HG02678 (cell line): ENCODE measurements around the gene WBP4.
"Not testable (repeated sequence)": the region's sequence is repeated elsewhere in the genome, so short reads cannot be mapped to it uniquely, and the experiment has no call there.

Experiments used
- ATAC-seq: cut with Tn5 transposase; IDR thresholded peaks from one replicate; pipeline ENCODE4 v1.9.1; 2021; ENCODE audit warnings: mild to moderate bottlenecking, moderate library complexity; ENCODE audit not compliant: unreplicated experiment

Gene WBP4

GRCh38 chr13:41075485-41075884, 14.2 kb downstream of the WBP4 start:
- no peak for ATAC-seq

- ATAC-seq: no peak
Measured at GRCh38 chr13:41077475-41077874, 16.2 kb downstream of the WBP4 start.

GRCh38 chr13:41079725-41080124, 18.4 kb downstream of the WBP4 start:
- no peak for ATAC-seq

GRCh38 chr13:41085961-41086585, 24.8 kb downstream of the WBP4 start:
- no peak for ATAC-seq

DNA sequence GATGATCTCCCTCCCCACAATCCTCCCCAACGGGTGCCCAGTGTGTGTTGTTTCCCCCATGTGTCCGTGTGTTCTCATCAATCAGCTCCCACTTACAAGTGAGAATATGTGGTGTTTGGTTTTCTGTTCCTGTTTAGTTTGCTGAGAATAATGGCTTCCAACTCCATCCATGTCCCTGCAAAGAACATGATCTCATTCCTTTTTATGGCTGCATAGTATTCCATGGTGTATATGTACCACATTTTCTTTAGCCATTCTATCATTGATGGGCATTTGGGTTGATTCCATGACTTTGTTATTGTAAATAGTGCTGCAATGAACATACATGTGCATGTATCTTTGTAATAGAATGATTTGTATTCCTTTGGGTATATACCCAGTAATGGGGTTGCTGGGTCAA, 34.4 kb downstream of the WBP4 start:
- ATAC-seq: not testable (repeated sequence)

DNA sequence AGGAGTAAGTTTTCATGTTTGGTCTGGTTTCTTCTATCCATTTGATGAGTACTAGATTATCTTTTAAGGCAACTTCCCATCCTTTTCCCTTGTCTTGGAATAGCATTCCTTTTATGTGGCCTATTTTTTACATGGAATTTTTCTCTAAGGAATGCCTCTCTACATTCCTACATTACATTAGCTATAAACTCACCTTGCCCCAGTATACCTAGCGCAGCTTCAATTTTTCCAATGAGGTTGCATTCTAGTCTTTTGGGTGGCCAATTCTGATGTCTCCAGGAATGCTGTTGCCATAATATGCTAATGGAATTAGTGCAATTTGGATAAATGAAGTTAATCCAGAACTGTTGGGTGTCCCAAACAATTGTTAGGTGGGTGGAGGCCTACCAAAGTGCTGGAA, 37.5 kb downstream of the WBP4 start:
- no peak for ATAC-seq

- ATAC-seq: no peak
Measured at GRCh38 chr13:41099986-41100385, 38.7 kb downstream of the WBP4 start.

- ATAC-seq: no peak
Measured at GRCh38 chr13:41107104-41107571, 45.8 kb downstream of the WBP4 start.

DNA sequence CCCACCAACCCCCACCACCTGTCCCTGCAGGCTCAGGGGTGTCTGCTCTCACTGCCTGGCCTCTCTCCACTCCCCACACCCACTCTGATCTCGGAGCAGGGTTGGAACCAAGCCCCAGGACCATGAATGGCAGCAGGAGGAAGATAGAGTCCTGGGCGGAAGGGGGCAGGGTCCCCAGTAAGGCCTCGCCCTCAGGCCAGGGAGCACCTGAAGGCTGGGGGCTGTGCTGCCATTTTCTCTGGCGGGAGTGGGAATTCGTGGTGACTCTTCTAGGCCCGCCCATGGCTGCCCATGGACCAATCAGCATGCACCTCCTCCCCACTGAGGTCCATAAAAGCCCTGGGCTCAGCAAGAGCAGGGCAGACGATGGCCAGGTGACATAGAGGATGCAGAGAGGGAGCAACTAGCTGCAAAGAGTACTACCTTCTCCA, 46.3 kb downstream of the WBP4 start:
- no peak for ATAC-seq

GRCh38 chr13:41111454-41111853, 50.1 kb downstream of the WBP4 start:
- ATAC-seq: no peak

GRCh38 chr13:41117869-41118268, 56.6 kb downstream of the WBP4 start:
- ATAC-seq: no peak

DNA sequence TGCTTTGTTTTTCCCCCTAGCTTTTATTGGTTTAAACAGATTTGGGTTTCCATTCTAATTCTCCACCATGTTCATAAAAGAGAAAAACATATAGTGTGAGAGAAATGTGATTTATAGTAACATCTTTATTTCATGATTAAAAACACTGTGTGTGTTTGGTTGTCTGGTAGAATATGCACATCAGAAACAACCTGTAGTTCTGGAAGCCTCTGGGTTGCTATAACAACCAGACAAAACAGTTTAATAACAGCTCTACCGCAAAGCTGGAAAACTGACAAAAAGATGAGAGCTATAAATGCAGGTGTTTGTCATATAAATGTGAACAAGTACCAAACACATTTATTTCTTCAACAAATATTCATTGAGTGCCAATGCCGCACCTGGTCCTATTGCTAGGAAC, 61.5 kb downstream of the WBP4 start:
- no peak for ATAC-seq

- no peak for ATAC-seq
Measured at GRCh38 chr13:41127701-41128100, 66.4 kb downstream of the WBP4 start.

DNA sequence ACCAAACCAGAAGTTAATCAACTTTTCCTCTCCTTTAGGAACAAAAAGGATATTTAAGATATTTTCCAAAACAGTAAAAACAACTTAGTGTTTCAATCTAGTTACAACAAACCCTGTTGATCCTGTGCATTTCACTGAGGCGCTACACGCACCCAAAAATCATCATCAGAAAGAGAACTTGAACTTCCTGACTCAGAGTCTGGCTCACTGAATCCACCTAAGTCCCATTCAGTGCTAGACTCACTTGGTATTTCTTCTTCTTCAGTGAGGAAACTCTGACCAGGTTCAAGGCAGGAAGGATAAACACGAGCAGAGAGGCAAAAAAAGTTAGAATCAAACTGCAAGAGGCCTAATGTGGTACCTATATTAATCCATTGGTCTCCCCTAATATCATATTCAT, 69.0 kb downstream of the WBP4 start:
- ATAC-seq: no peak

DNA sequence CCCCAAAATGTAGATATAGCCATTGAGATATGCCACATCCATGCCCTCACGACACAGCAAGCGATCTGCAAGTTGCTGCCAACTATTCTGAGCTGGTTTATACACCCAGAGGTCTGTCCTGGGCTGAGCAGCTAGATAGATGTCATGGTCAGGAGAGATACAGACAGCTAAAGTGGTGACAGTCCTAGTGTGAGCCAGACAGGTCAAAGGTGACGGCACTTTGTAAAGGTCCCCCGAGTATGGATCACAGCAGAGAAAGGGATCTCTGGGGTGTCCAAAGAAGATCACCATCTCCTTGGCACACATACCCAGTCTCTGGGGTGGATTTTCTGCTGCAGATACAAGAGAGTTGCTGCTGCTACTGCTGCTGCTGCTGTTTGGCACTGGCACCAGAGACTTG, 69.9 kb downstream of the WBP4 start:
- ATAC-seq: not testable (repeated sequence)

DNA sequence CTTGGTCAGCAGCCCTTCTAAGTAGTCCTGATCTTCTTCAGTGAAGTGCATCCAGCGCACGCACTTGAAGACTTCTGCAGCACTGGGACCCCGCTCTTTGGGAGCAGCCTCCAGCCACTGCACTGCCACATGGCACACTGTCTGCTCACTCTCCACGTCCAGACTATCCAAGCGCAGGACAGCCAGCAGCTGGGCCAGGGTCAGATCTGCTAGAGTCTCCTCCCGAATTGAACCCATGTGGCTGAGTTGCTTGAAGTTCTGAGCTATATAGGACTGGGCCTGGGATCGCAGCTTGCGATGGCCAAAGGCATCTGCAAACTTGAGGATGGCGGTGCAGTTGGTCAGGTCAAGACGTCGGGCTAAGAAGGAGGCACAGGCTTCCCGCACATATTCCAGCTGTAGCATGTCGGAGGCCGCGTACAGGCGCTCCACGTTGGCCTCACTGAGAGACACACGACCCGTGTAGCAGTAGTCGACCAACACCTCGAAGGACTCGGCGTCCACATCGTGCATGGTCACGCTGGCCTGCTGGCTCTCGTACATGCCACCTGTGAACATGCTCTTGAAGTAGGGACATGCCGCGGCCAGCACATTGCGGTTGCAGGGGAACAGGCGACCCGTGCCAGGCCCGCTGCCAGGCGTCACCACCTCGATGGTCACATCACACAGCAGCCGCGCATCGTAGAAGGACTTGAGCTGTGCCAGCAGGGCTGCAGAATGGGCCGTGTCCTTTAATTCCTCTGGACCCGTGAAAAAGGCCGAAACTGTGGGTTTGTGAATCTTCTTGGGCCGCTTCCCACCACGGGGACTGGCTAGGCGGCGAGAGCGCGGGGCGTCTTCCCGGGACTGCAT, 70.6 kb downstream of the WBP4 start:
- ATAC-seq: peak; percentile 6

DNA sequence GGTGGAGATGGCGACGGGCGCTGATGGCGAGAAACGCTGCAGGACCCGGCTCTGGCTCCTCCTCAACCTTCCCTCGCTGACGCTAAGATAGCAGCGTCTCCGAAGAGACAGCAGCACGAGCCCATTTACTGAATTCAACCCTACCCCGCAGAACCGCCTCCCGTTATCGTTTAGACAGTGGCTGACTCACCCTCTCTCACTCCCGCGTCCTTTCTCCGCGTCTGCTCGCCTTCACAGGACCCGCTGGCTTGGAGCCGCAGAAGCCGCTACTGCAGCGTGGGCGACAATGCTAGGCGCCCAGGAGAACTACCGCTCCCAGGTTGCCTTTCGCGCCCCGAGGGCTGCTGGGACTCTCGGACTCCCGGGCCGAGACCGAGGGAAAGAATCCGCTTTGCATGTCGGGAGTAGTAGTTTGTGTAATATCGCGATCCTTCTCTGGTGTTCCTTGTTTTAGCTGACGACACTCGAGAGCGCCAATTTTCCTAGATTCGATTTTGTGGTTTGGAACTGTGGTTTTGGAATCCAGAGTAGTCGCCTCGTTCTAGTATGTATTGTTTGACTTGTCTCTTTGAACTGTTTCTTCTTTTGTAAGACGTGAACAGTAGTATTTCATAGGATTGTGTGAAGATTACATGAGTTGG, 71.3 kb downstream of the WBP4 start, which contains the start of gene KBTBD6:
KBTBD6 (minus strand) TSS at position 291 of the 641 bp plus-strand sequence. CDS start 291 bp downstream, outside the sequence.
- ATAC-seq: peak; percentile 98
